ENCODE results near the gene TARS1.
"Not testable (repeated sequence)": the region's sequence is repeated elsewhere in the genome, so short reads cannot be mapped to it uniquely, and the experiment has no call there.

The TARS1 gene

DNA sequence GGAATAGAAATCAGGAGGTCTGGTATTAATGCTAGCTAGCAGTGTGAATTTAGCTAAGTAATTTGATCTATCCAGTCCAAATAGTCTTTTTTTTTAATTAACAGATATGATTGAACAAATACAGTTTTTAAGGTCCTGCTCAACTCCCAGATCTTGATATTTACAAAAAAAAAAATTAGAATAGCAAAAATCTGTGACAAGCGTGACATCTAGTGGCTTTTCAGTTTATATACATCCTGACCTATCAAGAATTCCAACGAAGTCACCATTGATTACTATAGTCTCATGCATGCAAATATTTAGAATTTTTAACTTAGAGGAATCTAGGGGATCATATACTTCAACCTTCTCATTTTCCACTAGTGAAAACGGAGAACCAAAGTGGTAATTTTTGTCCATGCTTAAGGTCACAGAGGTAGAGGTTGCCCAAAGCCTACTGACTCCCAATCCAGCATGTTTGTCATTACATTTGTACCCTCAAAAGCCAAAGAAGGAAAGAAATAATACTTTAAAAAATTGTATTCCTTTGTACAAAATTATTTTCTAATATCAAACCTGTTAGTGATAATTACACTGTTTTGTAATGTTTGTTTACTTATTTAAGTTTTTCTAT, 17.6 kb upstream of the TARS1 start:
- TF ChIP-seq CTCF (conservative IDR thresholded peaks at IDR 0.05) (peak; percentile 75), ZFX (IDR thresholded peaks at IDR 0.05) (no peak)

GRCh38 chr5:33425314-33425713, 15.5 kb upstream of the TARS1 start:
- TF ChIP-seq ZFX (IDR thresholded peaks at IDR 0.05) (no peak), CTCF (conservative IDR thresholded peaks at IDR 0.05) (no peak)
- no peak overlapping the region for H3K27ac ChIP-seq

More for the DNA sequence above, 17.6 kb upstream of the TARS1 start:
- no peak overlapping the region for H3K27ac ChIP-seq

DNA sequence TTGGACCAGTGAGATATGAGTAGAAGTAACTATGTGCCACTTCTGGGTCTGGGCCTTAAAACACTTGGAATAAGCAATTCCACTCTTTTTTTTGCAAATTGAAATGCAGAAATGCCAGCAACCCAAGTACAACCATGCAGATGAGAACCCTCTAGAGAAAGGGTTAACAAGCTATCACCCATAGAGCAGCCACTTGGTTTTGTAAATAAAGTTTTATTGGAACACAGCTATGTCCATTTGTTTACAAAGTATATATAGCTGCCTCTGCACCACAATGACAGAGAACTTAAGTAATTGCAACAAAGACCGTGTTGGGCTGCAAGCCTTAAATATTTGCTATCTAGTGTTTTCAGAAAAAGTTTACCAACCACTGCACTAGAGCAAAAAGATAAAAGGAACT, 9.8 kb upstream of the TARS1 start:
- TF ChIP-seq ZFX (IDR thresholded peaks at IDR 0.05) (no peak), CTCF (conservative IDR thresholded peaks at IDR 0.05) (no peak)
- H3K27ac ChIP-seq: no peak overlapping the region

GRCh38 chr5:33432656-33433055, 8.1 kb upstream of the TARS1 start:
- no peak overlapping the region for H3K27ac ChIP-seq
- no peak for TF ChIP-seq CTCF (conservative IDR thresholded peaks at IDR 0.05)
- no peak for TF ChIP-seq ZFX (IDR thresholded peaks at IDR 0.05)

- TF ChIP-seq CTCF (conservative IDR thresholded peaks at IDR 0.05) (no peak), ZFX (IDR thresholded peaks at IDR 0.05) (no peak)
- no peak overlapping the region for H3K27ac ChIP-seq
Measured at GRCh38 chr5:33433303-33434240, 7.2 kb upstream of the TARS1 start.

DNA sequence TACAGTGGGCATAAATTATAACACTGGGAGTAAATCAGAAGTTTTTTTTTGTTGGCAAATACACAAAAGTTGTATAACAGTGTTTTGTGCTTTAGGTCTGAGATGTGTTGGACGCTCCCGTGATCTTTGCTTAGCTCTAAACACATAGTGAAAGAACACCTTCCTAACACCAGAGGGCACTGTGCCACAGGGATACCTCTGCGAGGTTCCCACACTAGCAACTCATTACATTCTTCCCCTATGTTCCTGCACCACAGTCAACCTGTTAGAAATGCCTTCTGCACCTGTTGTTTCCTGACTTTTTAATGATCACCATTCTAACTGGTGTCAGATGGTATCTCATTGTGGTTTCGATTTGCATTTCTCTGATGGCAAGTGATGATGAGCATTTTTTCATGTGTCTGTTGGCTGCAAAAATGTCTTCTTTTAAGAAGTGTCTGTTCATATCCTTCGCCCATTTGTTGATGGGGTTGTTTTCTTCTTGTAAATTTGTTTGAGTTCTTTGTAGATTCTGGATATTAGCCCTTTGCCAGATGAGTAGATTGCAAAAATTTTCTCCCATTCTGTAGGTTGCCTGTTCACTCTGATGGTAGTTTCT, 4.8 kb upstream of the TARS1 start:
- not testable (repeated sequence) for H3K27ac ChIP-seq
- peak; percentile 90 for TF ChIP-seq CTCF (conservative IDR thresholded peaks at IDR 0.05)

- peak overlapping the region; percentile 86; the same call in 1 of the 2 replicates for H3K27ac ChIP-seq
- no peak for TF ChIP-seq CTCF (conservative IDR thresholded peaks at IDR 0.05)
Measured at GRCh38 chr5:33438996-33439395, 1.8 kb upstream of the TARS1 start.

Data from C4-2B (cell line).